ENCODE data around the gene LIPC. TPM values are rescaled to one million over a fixed set of nuclear protein-coding genes. Genes with fewer than 3 reads are reported as not detected.

The LIPC gene
- total and polyA plus RNA-seq, 3 donors from 2014 or later = 0.12 to 0.37 TPM; not detected in 1

DNA sequence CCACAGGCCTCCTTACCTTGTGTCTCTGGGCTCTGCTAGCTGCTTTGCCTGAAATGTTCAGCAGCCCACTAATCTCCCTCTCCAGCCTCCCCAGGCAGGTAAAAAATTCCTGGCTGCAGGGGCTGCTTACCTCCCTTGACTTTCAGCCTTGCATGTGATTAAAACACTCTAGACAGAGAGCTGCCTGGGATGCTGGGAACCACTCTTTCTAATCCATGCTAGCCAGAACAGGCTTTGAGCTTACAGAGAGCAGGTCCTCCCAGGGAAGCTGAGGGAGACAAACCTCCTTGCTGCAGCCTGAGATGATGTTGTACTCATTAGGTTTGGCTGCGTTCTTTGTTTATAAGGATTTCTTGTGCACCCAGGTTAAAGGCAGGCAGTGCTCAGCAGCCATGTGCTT is 33.7 kb upstream of the LIPC start:
- Histone ChIP-seq H3K4me1 (no peaks in the 10 kb centered on the region), H3K9me3 (no peaks in the 10 kb centered on the region), H3K27ac (no peak overlapping the region), H3K36me3 (ENCODE audit: low read depth, missing control alignments) (no peaks in the 10 kb centered on the region), H3K4me3 (no peak overlapping the region), H3K27me3 (no peaks in the 10 kb centered on the region)
- DNase-seq = no peak
- 79 to 100% methylated on average over 1 of the region's 1 CpG for WGBS, 2 donors
- intact Hi-C loops (cut with DNase I; ENCODE audit: low total_unique reads) = no loop called here
- no peak for TF ChIP-seq POLR2A (IDR thresholded peaks at IDR 0.05)
- TF ChIP-seq, protein P1, sequence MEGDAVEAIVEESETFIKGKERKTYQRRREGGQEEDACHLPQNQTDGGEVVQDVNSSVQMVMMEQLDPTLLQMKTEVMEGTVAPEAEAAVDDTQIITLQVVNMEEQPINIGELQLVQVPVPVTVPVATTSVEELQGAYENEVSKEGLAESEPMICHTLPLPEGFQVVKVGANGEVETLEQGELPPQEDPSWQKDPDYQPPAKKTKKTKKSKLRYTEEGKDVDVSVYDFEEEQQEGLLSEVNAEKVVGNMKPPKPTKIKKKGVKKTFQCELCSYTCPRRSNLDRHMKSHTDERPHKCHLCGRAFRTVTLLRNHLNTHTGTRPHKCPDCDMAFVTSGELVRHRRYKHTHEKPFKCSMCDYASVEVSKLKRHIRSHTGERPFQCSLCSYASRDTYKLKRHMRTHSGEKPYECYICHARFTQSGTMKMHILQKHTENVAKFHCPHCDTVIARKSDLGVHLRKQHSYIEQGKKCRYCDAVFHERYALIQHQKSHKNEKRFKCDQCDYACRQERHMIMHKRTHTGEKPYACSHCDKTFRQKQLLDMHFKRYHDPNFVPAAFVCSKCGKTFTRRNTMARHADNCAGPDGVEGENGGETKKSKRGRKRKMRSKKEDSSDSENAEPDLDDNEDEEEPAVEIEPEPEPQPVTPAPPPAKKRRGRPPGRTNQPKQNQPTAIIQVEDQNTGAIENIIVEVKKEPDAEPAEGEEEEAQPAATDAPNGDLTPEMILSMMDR (IDR thresholded peaks at IDR 0.05) = no peak

DNA sequence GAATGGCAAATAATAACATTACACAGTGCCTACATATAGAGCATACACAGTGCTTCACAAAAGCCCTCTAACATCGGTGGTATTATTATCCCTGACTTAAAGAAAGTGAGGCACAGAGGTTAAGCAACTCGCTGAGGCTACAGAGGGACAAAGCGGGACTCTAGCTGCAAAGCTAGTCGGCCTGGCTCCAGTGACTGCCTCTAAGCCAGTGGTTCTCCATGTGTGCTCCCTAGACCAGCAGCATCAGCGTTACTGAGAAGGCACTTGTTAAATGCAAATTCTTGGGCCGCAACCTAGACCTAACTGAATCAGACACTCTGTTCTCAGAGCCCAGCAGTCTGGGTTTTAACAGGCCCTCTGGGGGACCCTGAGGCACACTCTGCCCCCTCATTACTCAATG is 33.1 kb upstream of the LIPC start:
- Histone ChIP-seq H3K36me3 (ENCODE audit: low read depth, missing control alignments) (no peaks in the 10 kb centered on the region), H3K4me1 (no peaks in the 10 kb centered on the region), H3K4me3 (no peak overlapping the region), H3K27me3 (no peaks in the 10 kb centered on the region), H3K27ac (no peak overlapping the region), H3K9me3 (no peaks in the 10 kb centered on the region)
- TF ChIP-seq, protein P1 (IDR thresholded peaks at IDR 0.05) = no peak
- no peak for TF ChIP-seq POLR2A (IDR thresholded peaks at IDR 0.05)
- intact Hi-C loops (cut with DNase I; ENCODE audit: low total_unique reads) = no loop called here
- no peak for DNase-seq
- 91 to 94% methylated on average over 5 to 6 of the region's 6 CpGs for WGBS, 2 donors

GRCh38 chr15:58399739-58400138 is 32.1 kb upstream of the LIPC start:
- H3K27ac ChIP-seq = no peak overlapping the region
- no peak for DNase-seq
- no peak overlapping the region for H3K4me3 ChIP-seq
- H3K4me1 ChIP-seq = no peaks in the 10 kb centered on the region
- TF ChIP-seq, protein P1 (IDR thresholded peaks at IDR 0.05) = no peak
- no peak for TF ChIP-seq POLR2A (IDR thresholded peaks at IDR 0.05)
- WGBS, 2 donors = 60 to 75% methylated on average over 4 of the region's 4 CpGs
- no peaks in the 10 kb centered on the region for H3K9me3 ChIP-seq
- intact Hi-C loops (cut with DNase I; ENCODE audit: low total_unique reads) = no loop called here
- no peaks in the 10 kb centered on the region for H3K27me3 ChIP-seq
- H3K36me3 ChIP-seq (ENCODE audit: low read depth, missing control alignments) = no peaks in the 10 kb centered on the region

DNA sequence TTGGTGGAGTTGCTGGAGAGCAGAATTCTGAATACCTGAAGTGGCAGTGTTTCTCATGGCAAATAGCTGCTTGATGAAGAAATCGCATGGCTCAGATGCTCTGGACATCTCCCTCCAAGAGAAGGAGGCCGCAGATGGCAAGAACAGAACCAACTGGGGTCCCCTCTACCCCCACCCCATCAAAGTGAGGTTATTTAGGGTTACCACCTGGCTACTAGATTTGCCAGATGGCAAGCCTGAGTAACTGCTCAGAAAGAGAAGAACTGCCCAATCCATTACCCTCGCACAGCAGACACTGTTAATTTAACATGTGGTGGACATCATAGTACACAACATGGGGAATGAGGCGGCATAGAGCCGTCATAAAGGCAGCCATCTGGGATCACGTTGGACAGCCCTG is 30.5 kb upstream of the LIPC start:
- Histone ChIP-seq H3K9me3 (no peaks in the 10 kb centered on the region), H3K27ac (no peak overlapping the region), H3K27me3 (no peaks in the 10 kb centered on the region), H3K4me1 (no peaks in the 10 kb centered on the region), H3K36me3 (ENCODE audit: low read depth, missing control alignments) (no peaks in the 10 kb centered on the region), H3K4me3 (no peak overlapping the region)
- WGBS, 2 donors = 74 to 81% methylated on average over 6 of the region's 6 CpGs
- DNase-seq = no peak
- intact Hi-C loops (cut with DNase I; ENCODE audit: low total_unique reads) = no loop called here
- TF ChIP-seq, protein P1 (IDR thresholded peaks at IDR 0.05) = no peak
- TF ChIP-seq POLR2A (IDR thresholded peaks at IDR 0.05) = no peak

DNA sequence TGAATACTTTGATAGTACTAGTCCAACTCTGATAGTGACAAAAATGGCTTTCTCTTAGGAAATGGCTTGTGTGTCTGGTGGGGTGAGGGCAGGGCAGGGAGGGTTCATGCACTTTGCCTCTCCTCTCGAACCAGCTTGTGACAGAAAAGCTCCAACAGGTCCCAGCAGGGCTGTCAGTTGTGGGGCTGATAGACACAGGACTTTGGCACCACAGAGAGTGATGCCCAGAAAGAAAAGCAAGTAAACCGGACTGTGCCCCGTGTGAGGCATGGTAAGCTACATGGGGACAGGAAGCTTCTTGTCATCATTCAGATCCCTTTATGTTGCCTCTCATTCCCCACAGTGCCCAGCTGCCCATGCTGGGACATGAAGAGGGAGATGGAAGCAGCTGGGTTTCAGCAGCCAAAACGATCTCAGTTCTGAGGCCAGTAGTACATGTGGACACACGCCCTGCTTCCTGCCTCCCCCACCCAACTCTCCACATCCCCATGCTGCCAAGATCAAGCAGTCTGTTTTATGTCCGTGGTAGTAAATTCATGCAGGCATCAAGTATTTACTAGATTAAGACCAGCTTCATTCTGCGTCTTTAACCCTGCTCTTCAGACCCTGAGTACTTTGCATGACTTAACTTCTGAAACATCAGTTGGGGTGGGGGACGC is 29.7 kb upstream of the LIPC start:
- intact Hi-C loops (cut with DNase I; ENCODE audit: low total_unique reads) = no loop called here
- no peaks in the 10 kb centered on the region for H3K27me3 ChIP-seq
- no peak for TF ChIP-seq POLR2A (IDR thresholded peaks at IDR 0.05)
- no peaks in the 10 kb centered on the region for H3K4me1 ChIP-seq
- H3K4me3 ChIP-seq = no peak overlapping the region
- DNase-seq = no peak
- no peaks in the 10 kb centered on the region for H3K9me3 ChIP-seq
- 64 to 68% methylated on average over 8 of the region's 8 CpGs for WGBS, 2 donors
- H3K27ac ChIP-seq = no peak overlapping the region
- no peaks in the 10 kb centered on the region for H3K36me3 ChIP-seq (ENCODE audit: low read depth, missing control alignments)

All from testis (tissue), 3 donors.